Right lung (tissue), 5 donors: ENCODE measurements around the gene ATP8B1. TPM values are rescaled to one million over a fixed set of nuclear protein-coding genes. Genes with fewer than 3 reads are reported as not detected.
"Not testable (repeated sequence)": the region's sequence is repeated elsewhere in the genome, so short reads cannot be mapped to it uniquely, and the experiment has no call there.

Source experiments
- DNase-seq, 2 donors: peaks; one replicate each; pipeline ENCODE4 v3.0.0-alpha.2; 2013
- polyA plus RNA-seq, 5 donors: library from polyadenylated mRNA; unstranded; fragments of 120-200 nt; gene quantifications; one replicate each; pipeline versions ENCODE4 v1.2.1 to v1.2.3, GENCODE V29; 2013; ENCODE audit warnings: inconsistent platforms in 1 of 5, low replicate concordance in 1 of 5; ENCODE audit not compliant: insufficient read length in 5 of 5, insufficient read depth in 1 of 5

Gene ATP8B1
- polyA plus RNA-seq, 5 donors: 12.1 to 20.5 (median 18.3) TPM

GRCh38 chr18:57730146-57730545 is 73.0 kb downstream of the ATP8B1 start:
- DNase-seq: no peak

- no peak for DNase-seq
These were observed 74.1 kb downstream of the ATP8B1 start for GRCh38 chr18:57728941-57729511.

- DNase-seq: no peak
These were observed 74.9 kb downstream of the ATP8B1 start for GRCh38 chr18:57727952-57728807.

- not testable (repeated sequence) for DNase-seq
These were observed 83.7 kb downstream of the ATP8B1 start for GRCh38 chr18:57719211-57719935.

- no peak for DNase-seq
These were observed 86.6 kb downstream of the ATP8B1 start for GRCh38 chr18:57716549-57716948.

GRCh38 chr18:57715671-57716070 is 87.4 kb downstream of the ATP8B1 start:
- no peak for DNase-seq

GRCh38 chr18:57715073-57715472 is 88.0 kb downstream of the ATP8B1 start:
- DNase-seq: no peak

- no peak for DNase-seq
These were observed 92.9 kb downstream of the ATP8B1 start for GRCh38 chr18:57710226-57710625.

- DNase-seq: no peak
These were observed 93.8 kb downstream of the ATP8B1 start for GRCh38 chr18:57709335-57709734.

- DNase-seq: no peak
These were observed 94.8 kb downstream of the ATP8B1 start for GRCh38 chr18:57708288-57708687.

GRCh38 chr18:57705832-57706595 is 97.1 kb downstream of the ATP8B1 start:
- DNase-seq: no peak

- DNase-seq: no peak
These were observed 98.1 kb downstream of the ATP8B1 start for GRCh38 chr18:57705011-57705410.

- DNase-seq: peak; percentile 34 to 39
These were observed 104.4 kb downstream of the ATP8B1 start for GRCh38 chr18:57698571-57699276.

GRCh38 chr18:57697426-57697825 is 105.7 kb downstream of the ATP8B1 start:
- DNase-seq: no peak

GRCh38 chr18:57696271-57696670 is 106.8 kb downstream of the ATP8B1 start:
- DNase-seq: no peak

- no peak for DNase-seq
These were observed 111.8 kb downstream of the ATP8B1 start for GRCh38 chr18:57691363-57691762.

- DNase-seq: no peak
These were observed 115.1 kb downstream of the ATP8B1 start for GRCh38 chr18:57687970-57688369.

GRCh38 chr18:57683470-57683869 is 119.6 kb downstream of the ATP8B1 start:
- DNase-seq: no peak

- no peak for DNase-seq
These were observed 125.6 kb downstream of the ATP8B1 start for GRCh38 chr18:57677262-57678211.

- no peak for DNase-seq
These were observed 128.2 kb downstream of the ATP8B1 start for GRCh38 chr18:57674891-57675290.
